ENCODE results near the gene PSAP. TPM values are rescaled to one million over a fixed set of nuclear protein-coding genes. Genes with fewer than 3 reads are reported as not detected.

Gene PSAP
- 1,249 TPM for total RNA-seq
- polyA plus RNA-seq (ENCODE audit: insufficient read depth, low read depth, low replicate concordance) = 1,082 TPM
- long read RNA-seq, donor 1, transcript PSAP-202 (14 exons, 2,872 nt) = major isoform, 81 of 222 reads
- long read RNA-seq, donor 1, partial matches to known transcripts = 127 of 222 reads
- long read RNA-seq, donor 1, other reads (novel, unspliced or antisense) = 14 of 222 reads
- long read RNA-seq, donor 2, transcript PSAP-202 (14 exons, 2,872 nt) = major isoform, 134 of 303 reads
- long read RNA-seq, donor 2, partial matches to known transcripts = 137 of 303 reads
- long read RNA-seq, donor 2, other reads (novel, unspliced or antisense) = 30 of 303 reads
- long read RNA-seq, donor 3, transcript PSAP-202 (14 exons, 2,872 nt) = major isoform, 200 of 1,114 reads
- long read RNA-seq, donor 3, partial matches to known transcripts = 850 of 1,114 reads
- long read RNA-seq, donor 3, other reads (novel, unspliced or antisense) = 63 of 1,114 reads
- long read RNA-seq, donor 4, transcript PSAP-202 (14 exons, 2,872 nt) = major isoform, 161 of 294 reads
- long read RNA-seq, donor 4, partial matches to known transcripts = 96 of 294 reads
- long read RNA-seq, donor 4, other reads (novel, unspliced or antisense) = 37 of 294 reads
- long read RNA-seq, donor 5, transcript PSAP-202 (14 exons, 2,872 nt) = major isoform, 7 of 75 reads
- long read RNA-seq, donor 5, partial matches to known transcripts = 67 of 75 reads
- long read RNA-seq, donor 5, other reads (novel, unspliced or antisense) = 0 of 75 reads
- long read RNA-seq, donor 6, transcript PSAP-202 (14 exons, 2,872 nt) = major isoform, 17 of 17 reads
- long read RNA-seq, donor 6, partial matches to known transcripts = 0 of 17 reads
- long read RNA-seq, donor 6, other reads (novel, unspliced or antisense) = 0 of 17 reads
- long read RNA-seq, donor 7, transcript PSAP-202 (14 exons, 2,872 nt) = major isoform, 851 of 1,502 reads
- long read RNA-seq, donor 7, partial matches to known transcripts = 381 of 1,502 reads
- long read RNA-seq, donor 7, other reads (novel, unspliced or antisense) = 267 of 1,502 reads
- long read RNA-seq, donor 8, transcript PSAP-202 (14 exons, 2,872 nt) = major isoform, 96 of 231 reads
- long read RNA-seq, donor 8, partial matches to known transcripts = 111 of 231 reads
- long read RNA-seq, donor 8, other reads (novel, unspliced or antisense) = 24 of 231 reads
- long read RNA-seq, donor 9, transcript PSAP-202 (14 exons, 2,872 nt) = major isoform, 60 of 155 reads
- long read RNA-seq, donor 9, partial matches to known transcripts = 71 of 155 reads
- long read RNA-seq, donor 9, other reads (novel, unspliced or antisense) = 24 of 155 reads
- long read RNA-seq, donor 10, transcript PSAP-202 (14 exons, 2,872 nt) = major isoform, 96 of 241 reads
- long read RNA-seq, donor 10, partial matches to known transcripts = 127 of 241 reads
- long read RNA-seq, donor 10, other reads (novel, unspliced or antisense) = 17 of 241 reads

- H3K9ac ChIP-seq (ENCODE audit: low read length in 3 of 3) = peak within 1 kb of the TSS; percentile 90 to 97 (median 94)
- no peaks in the 10 kb centered on the region for H3K9me3 ChIP-seq (ENCODE audit: control insufficient read depth in 2 of 3, insufficient read depth in 1 of 3, low read length in 3 of 3)
- peak within 1 kb of the TSS; percentile 94 to 98 (median 95) for H3K4me3 ChIP-seq (ENCODE audit: low read length in 3 of 3)
- peak within 1 kb of the TSS; percentile 99 for H3K27ac ChIP-seq (ENCODE audit: low read depth in 2 of 2, low read length in 2 of 2)
- peaks cover 0 to 24% (median 19%) of the 10 kb centered on the region in 3 donors for H3K4me1 ChIP-seq (ENCODE audit: control insufficient read depth in 2 of 3, insufficient read depth in 2 of 3, low read depth in 1 of 3, low read length in 3 of 3)
- TF ChIP-seq CTCF (IDR thresholded peaks at IDR 0.05; ENCODE audit: borderline replicate concordance, extremely low read depth, insufficient read depth) = no peak
- FAIRE-seq = peak; percentile 90
- intact Hi-C loops (cut with DNase I) = no loop called here
- DNase-seq = peak; percentile 98 to 100 (median 99)
- H3K36me3 ChIP-seq (ENCODE audit: control insufficient read depth in 2 of 3, insufficient read depth in 3 of 3, low read length in 3 of 3) = no peaks in the 10 kb centered on the region
- no peaks in the 10 kb centered on the region for H3K27me3 ChIP-seq (ENCODE audit: control insufficient read depth, insufficient read depth, low read length)
These were observed at the start of gene PSAP for GRCh38 chr10:71850743-71851464. TSS of gene PSAP (minus strand) at chr10:71851251. CDS start at chr10:71851221, 30 bp downstream.

DNA sequence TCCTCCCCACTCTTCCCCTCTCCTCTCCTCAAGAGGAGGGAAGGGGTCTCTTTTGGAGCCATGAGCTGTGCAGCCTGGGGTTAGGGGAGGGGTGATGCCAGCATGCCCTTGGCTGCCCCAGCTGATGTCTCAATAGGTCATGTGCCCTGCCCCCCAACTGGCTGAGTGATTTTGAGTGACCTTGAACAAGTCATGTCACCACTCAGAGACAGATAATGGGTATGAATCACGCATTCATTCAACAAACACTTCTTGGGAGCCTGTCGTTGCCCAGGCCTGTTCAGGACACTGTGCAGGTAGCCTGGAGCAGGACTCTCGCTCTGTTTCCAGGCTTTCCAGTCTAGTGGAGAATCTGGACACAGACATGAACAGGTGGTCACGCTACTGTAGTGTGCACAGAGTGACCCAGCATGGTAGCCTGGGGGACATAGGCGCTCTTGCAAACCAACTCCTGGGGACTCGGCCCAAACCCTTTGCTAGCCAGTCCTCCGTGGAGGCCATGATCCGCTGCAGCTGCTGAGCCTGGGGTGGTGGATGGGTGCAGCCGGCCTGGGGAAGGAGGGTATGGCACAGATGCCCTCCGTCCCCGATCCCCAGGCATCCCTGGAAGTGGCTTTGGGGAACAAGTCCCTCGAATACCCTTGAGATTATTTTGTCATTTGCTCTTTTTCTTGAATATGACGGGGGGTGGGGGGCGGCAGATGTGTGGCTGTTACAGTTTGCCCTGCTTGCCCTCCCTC, 49.6 kb upstream of the PSAP start:
- intact Hi-C loops (cut with DNase I) = no loop called here
- Histone ChIP-seq H3K36me3 (ENCODE audit: control insufficient read depth in 2 of 3, insufficient read depth in 3 of 3, low read length in 3 of 3) (no peaks in the 10 kb centered on the region), H3K9me3 (ENCODE audit: control insufficient read depth in 2 of 3, insufficient read depth in 1 of 3, low read length in 3 of 3) (no peaks in the 10 kb centered on the region), H3K4me3 (ENCODE audit: low read length in 3 of 3) (no peak overlapping the region), H3K27me3 (ENCODE audit: control insufficient read depth, insufficient read depth, low read length) (no peaks in the 10 kb centered on the region), H3K4me1 (ENCODE audit: control insufficient read depth in 2 of 3, insufficient read depth in 2 of 3, low read depth in 1 of 3, low read length in 3 of 3) (no peaks in the 10 kb centered on the region), H3K27ac (ENCODE audit: low read depth in 2 of 2, low read length in 2 of 2) (no peak overlapping the region), H3K9ac (ENCODE audit: low read length in 3 of 3) (no peak overlapping the region)
- no peak for TF ChIP-seq CTCF (IDR thresholded peaks at IDR 0.05; ENCODE audit: borderline replicate concordance, extremely low read depth, insufficient read depth)
- DNase-seq = peak in 1 of 5 donors; percentile 57
- FAIRE-seq = no peak

Data from kidney (tissue), 22 donors.